Measurements from ENCODE around the gene LPIN1.
"Not testable (repeated sequence)": the region's sequence is repeated elsewhere in the genome, so short reads cannot be mapped to it uniquely, and the experiment has no call there.

The LPIN1 gene

DNA sequence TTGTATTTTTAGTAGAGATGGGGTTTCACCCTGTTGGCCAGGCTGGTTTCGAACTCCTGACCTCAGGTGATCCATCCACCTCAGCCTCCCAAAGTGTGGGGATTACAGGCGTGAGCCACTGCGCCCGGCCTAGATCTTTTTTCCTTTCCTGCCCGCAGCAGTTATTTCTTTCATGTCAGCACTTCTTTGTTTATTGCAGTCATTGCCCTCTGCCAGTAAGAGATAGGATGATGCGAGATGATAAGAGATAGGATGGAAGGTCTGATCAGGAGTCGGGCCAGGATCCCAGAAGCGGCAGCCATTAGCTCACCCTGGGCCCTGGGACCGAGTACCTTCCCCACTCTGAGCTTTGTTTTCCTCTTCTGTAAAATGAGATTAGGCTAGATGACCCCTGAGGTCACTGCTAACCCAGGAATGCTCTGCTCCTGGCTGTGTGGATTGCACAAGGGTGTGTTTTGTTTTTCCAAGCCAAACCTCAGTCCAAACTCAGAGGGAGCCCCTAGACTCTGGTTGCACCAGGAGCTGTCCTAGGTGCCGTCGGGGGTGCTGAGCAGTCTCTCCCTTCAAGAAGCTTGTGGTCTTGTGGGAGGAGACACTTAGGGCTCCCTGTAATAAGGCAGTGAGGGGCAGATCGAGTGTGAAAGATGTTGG is 63.3 kb downstream of the LPIN1 start:
- H3K9me3 Mint-ChIP-seq: no peaks in the 10 kb centered on the region
- H3K27me3 Mint-ChIP-seq: no peaks in the 10 kb centered on the region
- peaks cover 48% of the 10 kb centered on the region for H3K36me3 Mint-ChIP-seq (ENCODE audit: low read depth)
- ATAC-seq (no peak), DNase-seq (no peak)
- peaks cover 26% of the 10 kb centered on the region for H3K4me1 Mint-ChIP-seq
- H3K27ac Mint-ChIP-seq: peak overlapping the region; percentile 55
- H3K4me3 Mint-ChIP-seq: no peak overlapping the region

DNA sequence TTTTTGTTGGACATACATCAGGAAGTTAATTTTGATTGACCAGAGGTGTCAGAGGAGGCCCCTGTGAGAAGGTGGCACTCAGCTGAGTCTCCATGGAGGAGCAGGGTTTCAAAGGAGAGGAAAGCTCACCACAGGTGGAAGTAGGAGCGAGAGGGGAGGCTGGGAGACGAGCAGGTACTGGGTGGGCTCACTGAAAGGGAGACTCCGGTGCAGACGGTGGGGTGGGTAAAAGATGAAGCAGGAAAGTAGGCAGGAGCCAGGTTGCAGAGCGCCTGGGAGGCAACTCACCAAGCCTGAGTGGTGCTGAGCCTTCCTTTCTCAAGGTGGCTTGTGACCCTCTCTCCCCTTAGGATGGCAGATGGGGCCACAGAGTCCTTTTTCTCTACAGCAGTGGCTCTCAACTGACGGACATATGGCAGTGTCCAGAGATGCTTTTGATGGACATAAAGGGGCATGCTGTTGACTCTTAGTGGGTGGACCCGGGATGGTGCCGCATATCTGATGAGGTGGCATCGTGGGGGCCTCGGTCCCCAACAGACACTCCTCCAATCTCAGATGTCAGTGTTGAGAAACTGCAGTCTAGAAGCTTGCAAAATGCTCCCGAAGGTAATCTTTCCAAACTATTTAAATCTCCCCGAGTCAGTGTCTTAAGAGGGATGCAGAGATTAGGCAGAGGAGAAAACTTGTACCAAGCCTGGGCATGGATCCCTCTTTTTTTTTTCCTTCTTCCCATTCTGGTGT is 64.0 kb downstream of the LPIN1 start:
- no peak for DNase-seq
- Mint-ChIP-seq H3K36me3 (ENCODE audit: low read depth) (peaks cover 48% of the 10 kb centered on the region), H3K27me3 (no peaks in the 10 kb centered on the region), H3K4me1 (peaks cover 26% of the 10 kb centered on the region), H3K27ac (peak overlapping the region; percentile 55), H3K9me3 (no peaks in the 10 kb centered on the region), H3K4me3 (no peak overlapping the region)
- no peak for ATAC-seq

DNA sequence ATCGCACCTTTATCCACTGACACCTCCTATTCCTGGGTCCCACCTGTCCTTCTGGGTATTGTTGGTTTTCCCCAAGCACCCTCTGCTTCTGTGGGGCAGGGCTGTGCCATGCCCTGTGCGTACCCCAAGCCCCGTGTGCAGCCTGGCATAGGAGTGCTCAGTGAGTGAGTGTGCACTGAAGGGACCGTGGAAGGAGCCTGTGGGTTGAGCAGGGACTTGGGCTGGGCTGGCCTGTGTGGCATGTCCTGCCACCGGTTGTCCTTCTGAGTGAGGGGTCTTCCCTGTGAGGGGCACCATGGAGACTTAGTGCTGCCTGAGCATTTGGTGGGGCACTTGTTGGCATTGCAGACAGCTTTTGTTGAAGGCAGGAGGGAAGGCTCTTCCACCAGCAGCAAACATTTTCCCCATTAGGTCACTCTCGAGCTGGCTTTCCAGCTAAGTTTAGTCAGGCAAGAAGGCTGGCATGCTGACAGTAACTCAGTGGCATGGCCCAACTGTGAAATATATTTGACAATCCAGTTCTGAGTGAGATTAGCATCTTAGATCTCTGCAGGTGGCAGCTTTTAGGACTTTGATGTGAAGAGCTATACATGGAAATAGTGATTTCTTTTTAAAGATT is 64.7 kb downstream of the LPIN1 start:
- peaks cover 46% of the 10 kb centered on the region for H3K36me3 Mint-ChIP-seq (ENCODE audit: low read depth)
- H3K27ac Mint-ChIP-seq: no peak overlapping the region
- H3K4me3 Mint-ChIP-seq: no peak overlapping the region
- DNase-seq (no peak), ATAC-seq (no peak)
- H3K9me3 Mint-ChIP-seq: no peaks in the 10 kb centered on the region
- peaks cover 21% of the 10 kb centered on the region for H3K4me1 Mint-ChIP-seq
- H3K27me3 Mint-ChIP-seq: no peaks in the 10 kb centered on the region

GRCh38 chr2:11812466-11813248 is 66.2 kb downstream of the LPIN1 start:
- Mint-ChIP-seq H3K36me3 (ENCODE audit: low read depth) (peaks cover 50% of the 10 kb centered on the region), H3K27me3 (no peaks in the 10 kb centered on the region), H3K4me1 (peaks cover 9% of the 10 kb centered on the region), H3K9me3 (no peaks in the 10 kb centered on the region), H3K27ac (no peak overlapping the region), H3K4me3 (no peak overlapping the region)
- no peak for DNase-seq
- no peak for ATAC-seq

DNA sequence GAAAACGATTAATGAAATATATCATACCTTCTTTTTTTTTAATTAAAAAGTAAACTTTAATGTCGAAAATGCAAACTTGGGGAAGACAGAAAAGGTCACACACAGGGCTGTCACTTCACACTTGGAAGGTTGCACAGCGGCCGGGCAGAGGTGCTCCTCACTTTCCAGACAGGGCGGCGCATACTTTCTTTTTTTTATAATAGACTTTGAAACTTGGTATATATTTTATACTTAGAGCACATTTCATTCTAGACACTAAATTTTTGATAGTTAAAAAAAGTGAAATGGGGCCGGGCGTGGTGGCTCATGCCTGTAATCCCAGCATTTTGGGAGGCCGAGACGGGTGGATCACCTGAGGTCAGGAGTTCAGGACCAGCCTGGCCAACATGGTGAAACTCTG is 66.9 kb downstream of the LPIN1 start:
- DNase-seq, H3K4me3 Mint-ChIP-seq, ATAC-seq, H3K27ac Mint-ChIP-seq, H3K4me1 Mint-ChIP-seq, H3K27me3 Mint-ChIP-seq, H3K9me3 Mint-ChIP-seq: not testable (repeated sequence)
- peaks cover 47% of the 10 kb centered on the region for H3K36me3 Mint-ChIP-seq (ENCODE audit: low read depth)

GRCh38 chr2:11813951-11814350 is 67.5 kb downstream of the LPIN1 start:
- Mint-ChIP-seq H3K4me3 (no peak overlapping the region), H3K27ac (no peak overlapping the region), H3K36me3 (ENCODE audit: low read depth) (peaks cover 46% of the 10 kb centered on the region), H3K4me1 (no peaks in the 10 kb centered on the region), H3K27me3 (no peaks in the 10 kb centered on the region), H3K9me3 (no peaks in the 10 kb centered on the region)
- DNase-seq (no peak), ATAC-seq (no peak)

- Mint-ChIP-seq H3K4me3 (no peak overlapping the region), H3K27ac (no peak overlapping the region), H3K9me3 (no peaks in the 10 kb centered on the region), H3K4me1 (no peaks in the 10 kb centered on the region), H3K36me3 (ENCODE audit: low read depth) (peaks cover 53% of the 10 kb centered on the region), H3K27me3 (no peaks in the 10 kb centered on the region)
- DNase-seq (no peak), ATAC-seq (no peak)
These were observed 68.6 kb downstream of the LPIN1 start for GRCh38 chr2:11814979-11815510.

GRCh38 chr2:11816935-11817334 is 70.5 kb downstream of the LPIN1 start:
- H3K4me1 Mint-ChIP-seq, H3K4me3 Mint-ChIP-seq, H3K27me3 Mint-ChIP-seq, DNase-seq, H3K9me3 Mint-ChIP-seq, H3K27ac Mint-ChIP-seq, ATAC-seq: not testable (repeated sequence)
- peaks cover 60% of the 10 kb centered on the region for H3K36me3 Mint-ChIP-seq (ENCODE audit: low read depth)

- no peaks in the 10 kb centered on the region for H3K9me3 Mint-ChIP-seq
- ATAC-seq: no peak
- no peak overlapping the region for H3K27ac Mint-ChIP-seq
- no peaks in the 10 kb centered on the region for H3K27me3 Mint-ChIP-seq
- no peak for DNase-seq
- H3K4me1 Mint-ChIP-seq: no peaks in the 10 kb centered on the region
- no peak overlapping the region for H3K4me3 Mint-ChIP-seq
- H3K36me3 Mint-ChIP-seq (ENCODE audit: low read depth): peaks cover 68% of the 10 kb centered on the region
These were observed 72.8 kb downstream of the LPIN1 start for GRCh38 chr2:11819235-11819729.

DNA sequence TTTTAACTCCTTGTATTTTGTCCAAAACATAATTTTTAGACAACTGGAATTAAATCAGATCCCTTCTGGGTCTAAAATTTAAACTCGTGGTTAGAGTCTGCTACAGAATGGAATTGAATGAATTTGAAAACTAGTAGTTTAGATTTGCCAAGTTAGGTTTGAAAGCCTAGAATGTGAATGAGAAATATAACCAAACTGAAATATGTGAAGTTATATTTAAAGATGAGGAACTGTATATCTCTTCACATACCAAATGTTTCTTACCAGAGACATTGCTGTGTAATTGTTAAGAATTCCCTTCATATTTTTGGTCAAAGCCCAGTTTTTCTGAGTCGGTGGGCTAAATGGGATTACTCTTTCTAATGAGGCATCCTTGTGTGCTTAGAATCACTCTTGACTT is 74.2 kb downstream of the LPIN1 start:
- ATAC-seq (no peak), DNase-seq (no peak)
- H3K4me1 Mint-ChIP-seq: no peaks in the 10 kb centered on the region
- peaks cover 64% of the 10 kb centered on the region for H3K36me3 Mint-ChIP-seq (ENCODE audit: low read depth)
- H3K27ac Mint-ChIP-seq: no peak overlapping the region
- no peak overlapping the region for H3K4me3 Mint-ChIP-seq
- H3K9me3 Mint-ChIP-seq: no peaks in the 10 kb centered on the region
- no peaks in the 10 kb centered on the region for H3K27me3 Mint-ChIP-seq

DNA sequence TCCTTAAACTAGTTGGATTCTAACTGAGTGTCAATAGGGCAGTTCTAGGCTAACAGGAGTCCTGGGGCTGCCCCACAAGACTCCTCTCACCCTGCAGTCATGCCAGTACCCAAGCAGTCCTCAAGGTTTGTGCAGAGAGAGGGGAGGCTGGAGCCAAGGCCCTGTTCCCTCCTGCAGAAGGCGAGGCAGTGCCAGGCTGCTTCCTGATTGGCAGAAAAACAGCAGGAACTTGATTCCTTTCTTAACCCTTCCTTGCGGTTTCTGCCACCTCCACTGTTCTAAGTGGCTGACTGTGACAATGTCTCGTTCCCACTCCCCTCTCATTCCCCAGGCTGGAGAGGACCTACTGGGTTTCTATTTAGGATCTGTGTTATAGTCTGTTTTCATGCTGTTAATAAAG is 75.3 kb downstream of the LPIN1 start:
- Mint-ChIP-seq H3K36me3 (ENCODE audit: low read depth) (peaks cover 59% of the 10 kb centered on the region), H3K4me1 (no peaks in the 10 kb centered on the region), H3K27ac (no peak overlapping the region), H3K27me3 (no peaks in the 10 kb centered on the region), H3K4me3 (no peak overlapping the region), H3K9me3 (no peaks in the 10 kb centered on the region)
- DNase-seq (no peak), ATAC-seq (no peak)

GRCh38 chr2:11822359-11822745 is 75.9 kb downstream of the LPIN1 start:
- H3K27ac Mint-ChIP-seq, H3K27me3 Mint-ChIP-seq, H3K4me1 Mint-ChIP-seq, H3K4me3 Mint-ChIP-seq, H3K9me3 Mint-ChIP-seq, DNase-seq, ATAC-seq: not testable (repeated sequence)
- H3K36me3 Mint-ChIP-seq (ENCODE audit: low read depth): peaks cover 53% of the 10 kb centered on the region

GRCh38 chr2:11822746-11823451 is 76.5 kb downstream of the LPIN1 start:
- ATAC-seq: no peak
- Mint-ChIP-seq H3K4me1 (peaks cover 8% of the 10 kb centered on the region), H3K27ac (no peak overlapping the region), H3K27me3 (no peaks in the 10 kb centered on the region), H3K9me3 (no peaks in the 10 kb centered on the region), H3K4me3 (no peak overlapping the region), H3K36me3 (ENCODE audit: low read depth) (peaks cover 50% of the 10 kb centered on the region)
- DNase-seq: no peak
